ENCODE data around the gene TCFL5. TPM values are rescaled to one million over a fixed set of nuclear protein-coding genes. Genes with fewer than 3 reads are reported as not detected.

The TCFL5 gene
- total RNA-seq, 1 experiment from 2014 or later, result 20.4 TPM

DNA sequence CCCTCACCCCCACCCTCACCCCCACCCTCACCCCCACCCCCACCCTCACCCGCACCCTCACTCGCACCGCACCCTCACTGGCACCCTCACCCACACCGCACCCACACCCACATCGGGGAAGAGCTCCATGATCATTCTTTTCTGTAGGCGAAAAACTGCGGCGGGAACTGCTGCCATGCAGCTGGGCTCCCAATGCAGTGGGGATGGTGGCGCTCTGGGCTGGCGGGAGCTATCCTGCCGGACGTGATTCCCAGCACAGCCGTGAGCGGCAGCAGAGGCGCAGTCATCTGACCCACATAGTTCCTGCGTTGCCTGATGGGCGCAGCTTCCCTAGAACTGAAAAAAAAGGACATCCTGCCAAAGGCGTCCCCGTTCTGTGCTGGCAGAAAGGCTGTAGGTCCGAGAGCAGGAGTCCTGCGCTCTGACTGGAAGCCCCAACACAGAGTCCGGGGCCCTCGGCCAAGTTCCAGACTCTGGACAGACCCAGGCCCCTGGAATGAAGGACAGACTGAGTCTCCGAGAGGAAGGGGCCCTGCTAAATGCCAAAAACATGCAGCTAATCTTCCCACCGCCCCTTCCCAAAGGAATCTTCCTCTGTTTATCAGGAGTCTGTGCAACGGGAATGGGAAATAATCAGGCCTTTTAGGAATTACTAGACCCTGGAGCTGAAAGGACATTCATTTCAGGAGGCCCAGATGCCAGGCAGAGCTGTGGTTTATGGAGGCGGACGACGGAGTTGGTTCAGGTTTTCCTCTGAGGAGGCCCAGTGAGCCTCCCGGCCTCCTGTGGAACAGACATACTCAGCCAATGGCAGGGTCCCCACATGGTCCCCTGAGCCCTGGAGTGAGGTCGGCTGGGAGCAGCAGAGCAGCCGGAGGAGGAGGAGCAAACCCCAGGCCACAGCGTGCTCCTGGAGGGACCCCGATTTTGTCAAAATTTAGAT lies 14.1 kb upstream of the TCFL5 start:
- Mint-ChIP-seq H3K9me3 (no peaks in the 10 kb centered on the region), H3K36me3 (no peaks in the 10 kb centered on the region), H3K27me3 (ENCODE audit: low read depth) (no peaks in the 10 kb centered on the region; the same call in 1 of the 2 replicates), H3K4me3 (peak overlapping the region; percentile 34; the same call in 1 of the 2 replicates), H3K27ac (peak overlapping the region; percentile 95), H3K4me1 (peaks cover 32% of the 10 kb centered on the region)
- no peak for TF ChIP-seq JUN (CRISPR knock-in tag; IDR thresholded peaks at IDR 0.05)
- peak; percentile 35; the same call in 1 of the 2 replicates for TF ChIP-seq USF1 (CRISPR knock-in tag; IDR thresholded peaks at IDR 0.05)
- TF ChIP-seq GABPB1 (CRISPR knock-in tag; IDR thresholded peaks at IDR 0.05), result peak; percentile 15; the same call in 1 of the 2 replicates
- TF ChIP-seq, protein P1, sequence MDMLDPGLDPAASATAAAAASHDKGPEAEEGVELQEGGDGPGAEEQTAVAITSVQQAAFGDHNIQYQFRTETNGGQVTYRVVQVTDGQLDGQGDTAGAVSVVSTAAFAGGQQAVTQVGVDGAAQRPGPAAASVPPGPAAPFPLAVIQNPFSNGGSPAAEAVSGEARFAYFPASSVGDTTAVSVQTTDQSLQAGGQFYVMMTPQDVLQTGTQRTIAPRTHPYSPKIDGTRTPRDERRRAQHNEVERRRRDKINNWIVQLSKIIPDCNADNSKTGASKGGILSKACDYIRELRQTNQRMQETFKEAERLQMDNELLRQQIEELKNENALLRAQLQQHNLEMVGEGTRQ (CRISPR knock-in tag; IDR thresholded peaks at IDR 0.05), result peak; percentile 52
- CTCF ChIA-PET, result interaction anchor here (0.6 to 2.5 kb wide), 29 partner anchors 9 to 347 kb away, joined by 3 to 9 read pairs (median 4); partner anchors contain the start of genes BHLHE23, DIDO1, MRGBP and TCFL5
- ATAC-seq, result peak; percentile 62
- peak; percentile 83 for DNase-seq (ENCODE audit: low spot score)
- POLR2A ChIA-PET, result interaction anchor here (0.9 to 1.0 kb wide), 2 partner anchors 14 to 52 kb away, joined by 3 read pairs; partner anchors contain the start of gene TCFL5

DNA sequence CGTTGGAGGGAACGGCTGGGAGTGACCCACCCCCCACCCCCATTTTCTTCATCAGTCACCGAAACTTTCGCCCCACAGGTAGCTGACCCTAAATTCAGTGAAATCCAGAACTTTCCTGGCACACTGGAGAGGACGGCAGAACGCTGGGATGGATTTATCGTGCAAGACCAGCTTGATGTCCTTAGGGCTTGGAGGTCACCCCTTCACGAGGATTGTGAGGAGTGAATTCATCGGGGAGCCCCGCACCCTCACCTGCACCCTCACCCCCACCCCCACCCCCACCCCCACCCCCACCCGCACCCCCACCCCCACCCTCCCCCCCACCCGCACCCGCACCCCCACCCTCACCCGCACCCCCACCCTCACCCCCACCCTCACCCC lies 13.3 kb upstream of the TCFL5 start:
- Mint-ChIP-seq H3K4me1 (peaks cover 32% of the 10 kb centered on the region), H3K27me3 (ENCODE audit: low read depth) (no peaks in the 10 kb centered on the region; the same call in 1 of the 2 replicates), H3K36me3 (no peaks in the 10 kb centered on the region), H3K27ac (peak overlapping the region; percentile 94), H3K9me3 (no peaks in the 10 kb centered on the region), H3K4me3 (no peak overlapping the region)
- POLR2A ChIA-PET, result interaction anchor here (0.9 to 1.0 kb wide), 2 partner anchors 13 to 52 kb away, joined by 3 read pairs; partner anchors contain the start of gene TCFL5
- CTCF ChIA-PET, result interaction anchor here (0.6 to 2.5 kb wide), 28 partner anchors 9 to 348 kb away, joined by 3 to 9 read pairs (median 4); partner anchors contain the start of genes BHLHE23, DIDO1, MRGBP and TCFL5
- ATAC-seq (no peak), DNase-seq (ENCODE audit: low spot score) (no peak)
- TF ChIP-seq, protein P2, sequence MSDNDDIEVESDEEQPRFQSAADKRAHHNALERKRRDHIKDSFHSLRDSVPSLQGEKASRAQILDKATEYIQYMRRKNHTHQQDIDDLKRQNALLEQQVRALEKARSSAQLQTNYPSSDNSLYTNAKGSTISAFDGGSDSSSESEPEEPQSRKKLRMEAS (CRISPR knock-in tag; IDR thresholded peaks at IDR 0.05), result no peak
- TF ChIP-seq ATF2 (CRISPR knock-in tag; IDR thresholded peaks at IDR 0.05; ENCODE audit: borderline replicate concordance, low read depth) (no peak), IRF1 (CRISPR knock-in tag; IDR thresholded peaks at IDR 0.05) (no peak), GRHL2 (CRISPR knock-in tag; IDR thresholded peaks at IDR 0.05; ENCODE audit: insufficient replicate concordance, severe bottlenecking) (no peak), SOX15 (CRISPR knock-in tag; IDR thresholded peaks at IDR 0.05) (no peak), ZNF317 (CRISPR knock-in tag; IDR thresholded peaks at IDR 0.05; ENCODE audit: borderline replicate concordance, low read depth) (no peak), ZNF138 (CRISPR knock-in tag; conservative IDR thresholded peaks at IDR 0.05) (no peak), ZNF671 (CRISPR knock-in tag; IDR thresholded peaks at IDR 0.05) (no peak), USF1 (CRISPR knock-in tag; IDR thresholded peaks at IDR 0.05) (no peak), NFATC4 (CRISPR knock-in tag; IDR thresholded peaks at IDR 0.05) (no peak), CREM (CRISPR knock-in tag; IDR thresholded peaks at IDR 0.05) (no peak), PREB (CRISPR knock-in tag; IDR thresholded peaks at IDR 0.05; ENCODE audit: borderline replicate concordance) (no peak), ZNF416 (CRISPR knock-in tag; IDR thresholded peaks at IDR 0.05) (no peak)
- TF ChIP-seq, protein P3, sequence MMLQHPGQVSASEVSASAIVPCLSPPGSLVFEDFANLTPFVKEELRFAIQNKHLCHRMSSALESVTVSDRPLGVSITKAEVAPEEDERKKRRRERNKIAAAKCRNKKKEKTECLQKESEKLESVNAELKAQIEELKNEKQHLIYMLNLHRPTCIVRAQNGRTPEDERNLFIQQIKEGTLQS (CRISPR knock-in tag; conservative IDR thresholded peaks at IDR 0.05), result no peak
- TF ChIP-seq, protein P4, sequence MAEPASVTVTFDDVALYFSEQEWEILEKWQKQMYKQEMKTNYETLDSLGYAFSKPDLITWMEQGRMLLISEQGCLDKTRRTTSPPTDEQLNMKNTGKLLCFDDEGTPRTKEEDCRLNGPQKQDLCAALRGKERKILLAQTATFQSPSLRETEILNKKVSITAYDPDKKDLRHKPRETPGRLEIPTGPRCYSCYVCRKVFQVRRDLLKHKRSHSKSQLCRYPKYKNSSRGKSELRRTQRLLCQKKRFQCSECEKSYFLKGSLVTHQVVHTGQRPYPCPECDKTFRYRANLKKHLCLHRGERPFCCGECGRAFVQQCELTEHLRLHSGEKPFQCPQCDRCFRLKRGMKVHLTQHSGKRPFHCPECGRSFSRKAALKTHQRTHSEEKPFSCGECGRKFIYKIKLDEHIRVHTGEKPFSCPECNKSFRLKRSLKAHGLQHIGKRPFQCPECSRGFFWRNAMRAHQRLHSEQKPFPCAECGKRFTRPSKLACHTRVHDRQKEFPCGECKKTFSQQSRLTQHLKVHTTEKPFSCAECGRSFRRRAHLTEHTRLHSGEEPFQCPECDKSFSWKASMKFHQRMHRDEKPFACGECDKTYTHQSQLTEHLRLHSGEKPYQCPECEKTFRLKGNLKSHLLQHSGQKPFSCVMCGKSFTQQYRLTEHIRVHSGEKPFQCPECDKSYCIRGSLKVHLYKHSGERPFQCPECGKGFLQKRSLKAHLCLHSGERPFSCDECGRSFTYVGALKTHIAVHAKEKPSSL (CRISPR knock-in tag; conservative IDR thresholded peaks at IDR 0.05), result no peak
- TF ChIP-seq, protein P5, sequence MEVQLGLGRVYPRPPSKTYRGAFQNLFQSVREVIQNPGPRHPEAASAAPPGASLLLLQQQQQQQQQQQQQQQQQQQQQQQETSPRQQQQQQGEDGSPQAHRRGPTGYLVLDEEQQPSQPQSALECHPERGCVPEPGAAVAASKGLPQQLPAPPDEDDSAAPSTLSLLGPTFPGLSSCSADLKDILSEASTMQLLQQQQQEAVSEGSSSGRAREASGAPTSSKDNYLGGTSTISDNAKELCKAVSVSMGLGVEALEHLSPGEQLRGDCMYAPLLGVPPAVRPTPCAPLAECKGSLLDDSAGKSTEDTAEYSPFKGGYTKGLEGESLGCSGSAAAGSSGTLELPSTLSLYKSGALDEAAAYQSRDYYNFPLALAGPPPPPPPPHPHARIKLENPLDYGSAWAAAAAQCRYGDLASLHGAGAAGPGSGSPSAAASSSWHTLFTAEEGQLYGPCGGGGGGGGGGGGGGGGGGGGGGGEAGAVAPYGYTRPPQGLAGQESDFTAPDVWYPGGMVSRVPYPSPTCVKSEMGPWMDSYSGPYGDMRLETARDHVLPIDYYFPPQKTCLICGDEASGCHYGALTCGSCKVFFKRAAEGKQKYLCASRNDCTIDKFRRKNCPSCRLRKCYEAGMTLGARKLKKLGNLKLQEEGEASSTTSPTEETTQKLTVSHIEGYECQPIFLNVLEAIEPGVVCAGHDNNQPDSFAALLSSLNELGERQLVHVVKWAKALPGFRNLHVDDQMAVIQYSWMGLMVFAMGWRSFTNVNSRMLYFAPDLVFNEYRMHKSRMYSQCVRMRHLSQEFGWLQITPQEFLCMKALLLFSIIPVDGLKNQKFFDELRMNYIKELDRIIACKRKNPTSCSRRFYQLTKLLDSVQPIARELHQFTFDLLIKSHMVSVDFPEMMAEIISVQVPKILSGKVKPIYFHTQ (CRISPR knock-in tag; IDR thresholded peaks at IDR 0.05), result no peak

All from WTC11 (cell line).